Activated CD4-positive, alpha-beta T cell treated with anti-CD3 and anti-CD28 coated beads, Interleukin-2, amount 50 U/mL, for 16 hours (primary cell): ENCODE data around the gene ANKRD49.

Experiments
- DNase-seq: peaks from one replicate; pipeline ENCODE4 v3.0.0-alpha.2; 2020

ANKRD49 gene

DNA sequence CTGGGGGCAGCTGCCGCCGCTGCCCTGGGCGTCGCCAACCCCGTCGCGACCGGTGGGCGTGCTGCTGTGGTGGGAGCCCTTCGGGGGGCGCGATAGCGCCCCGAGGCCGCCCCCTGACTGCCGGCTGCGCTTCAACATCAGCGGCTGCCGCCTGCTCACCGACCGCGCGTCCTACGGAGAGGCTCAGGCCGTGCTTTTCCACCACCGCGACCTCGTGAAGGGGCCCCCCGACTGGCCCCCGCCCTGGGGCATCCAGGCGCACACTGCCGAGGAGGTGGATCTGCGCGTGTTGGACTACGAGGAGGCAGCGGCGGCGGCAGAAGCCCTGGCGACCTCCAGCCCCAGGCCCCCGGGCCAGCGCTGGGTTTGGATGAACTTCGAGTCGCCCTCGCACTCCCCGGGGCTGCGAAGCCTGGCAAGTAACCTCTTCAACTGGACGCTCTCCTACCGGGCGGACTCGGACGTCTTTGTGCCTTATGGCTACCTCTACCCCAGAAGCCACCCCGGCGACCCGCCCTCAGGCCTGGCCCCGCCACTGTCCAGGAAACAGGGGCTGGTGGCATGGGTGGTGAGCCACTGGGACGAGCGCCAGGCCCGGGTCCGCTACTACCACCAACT, 51.0 kb downstream of the ANKRD49 start:
- peak; percentile 6 for DNase-seq

DNA sequence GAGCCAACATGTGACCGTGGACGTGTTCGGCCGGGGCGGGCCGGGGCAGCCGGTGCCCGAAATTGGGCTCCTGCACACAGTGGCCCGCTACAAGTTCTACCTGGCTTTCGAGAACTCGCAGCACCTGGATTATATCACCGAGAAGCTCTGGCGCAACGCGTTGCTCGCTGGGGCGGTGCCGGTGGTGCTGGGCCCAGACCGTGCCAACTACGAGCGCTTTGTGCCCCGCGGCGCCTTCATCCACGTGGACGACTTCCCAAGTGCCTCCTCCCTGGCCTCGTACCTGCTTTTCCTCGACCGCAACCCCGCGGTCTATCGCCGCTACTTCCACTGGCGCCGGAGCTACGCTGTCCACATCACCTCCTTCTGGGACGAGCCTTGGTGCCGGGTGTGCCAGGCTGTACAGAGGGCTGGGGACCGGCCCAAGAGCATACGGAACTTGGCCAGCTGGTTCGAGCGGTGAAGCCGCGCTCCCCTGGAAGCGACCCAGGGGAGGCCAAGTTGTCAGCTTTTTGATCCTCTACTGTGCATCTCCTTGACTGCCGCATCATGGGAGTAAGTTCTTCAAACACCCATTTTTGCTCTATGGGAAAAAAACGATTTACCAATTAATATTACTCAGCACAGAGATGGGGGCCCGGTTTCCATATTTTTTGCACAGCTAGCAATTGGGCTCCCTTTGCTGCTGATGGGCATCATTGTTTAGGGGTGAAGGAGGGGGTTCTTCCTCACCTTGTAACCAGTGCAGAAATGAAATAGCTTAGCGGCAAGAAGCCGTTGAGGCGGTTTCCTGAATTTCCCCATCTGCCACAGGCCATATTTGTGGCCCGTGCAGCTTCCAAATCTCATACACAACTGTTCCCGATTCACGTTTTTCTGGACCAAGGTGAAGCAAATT, 51.7 kb downstream of the ANKRD49 start:
- DNase-seq = no peak

DNA sequence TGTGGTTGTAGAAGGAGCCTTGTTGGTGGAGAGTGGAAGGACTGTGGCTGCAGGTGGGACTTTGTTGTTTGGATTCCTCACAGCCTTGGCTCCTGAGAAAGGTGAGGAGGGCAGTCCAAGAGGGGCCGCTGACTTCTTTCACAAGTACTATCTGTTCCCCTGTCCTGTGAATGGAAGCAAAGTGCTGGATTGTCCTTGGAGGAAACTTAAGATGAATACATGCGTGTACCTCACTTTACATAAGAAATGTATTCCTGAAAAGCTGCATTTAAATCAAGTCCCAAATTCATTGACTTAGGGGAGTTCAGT, 52.3 kb downstream of the ANKRD49 start:
- DNase-seq = no peak

DNA sequence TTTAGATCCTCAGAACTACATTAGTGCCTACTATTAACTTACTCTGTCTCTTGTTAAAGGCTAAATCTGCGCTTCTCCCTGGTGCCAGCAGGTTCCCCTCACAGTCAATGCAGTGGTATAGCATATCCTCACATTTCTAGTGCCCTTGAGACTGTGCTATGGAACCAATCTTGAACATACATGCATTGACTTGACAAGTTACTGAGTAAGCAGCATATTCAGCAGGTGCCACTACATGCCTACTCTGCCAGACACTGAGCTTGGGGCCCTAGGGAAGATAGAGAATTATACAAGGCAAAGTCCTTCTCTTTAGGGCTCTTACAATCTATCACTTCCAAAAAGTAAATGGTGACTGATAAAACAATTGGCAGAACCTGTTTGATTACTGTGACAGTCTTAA, 53.1 kb downstream of the ANKRD49 start:
- DNase-seq = peak; percentile 5

GRCh38 chr11:94549146-94549545, 55.4 kb downstream of the ANKRD49 start:
- DNase-seq = no peak
